ENCODE data around the gene TFR2.

DNA sequence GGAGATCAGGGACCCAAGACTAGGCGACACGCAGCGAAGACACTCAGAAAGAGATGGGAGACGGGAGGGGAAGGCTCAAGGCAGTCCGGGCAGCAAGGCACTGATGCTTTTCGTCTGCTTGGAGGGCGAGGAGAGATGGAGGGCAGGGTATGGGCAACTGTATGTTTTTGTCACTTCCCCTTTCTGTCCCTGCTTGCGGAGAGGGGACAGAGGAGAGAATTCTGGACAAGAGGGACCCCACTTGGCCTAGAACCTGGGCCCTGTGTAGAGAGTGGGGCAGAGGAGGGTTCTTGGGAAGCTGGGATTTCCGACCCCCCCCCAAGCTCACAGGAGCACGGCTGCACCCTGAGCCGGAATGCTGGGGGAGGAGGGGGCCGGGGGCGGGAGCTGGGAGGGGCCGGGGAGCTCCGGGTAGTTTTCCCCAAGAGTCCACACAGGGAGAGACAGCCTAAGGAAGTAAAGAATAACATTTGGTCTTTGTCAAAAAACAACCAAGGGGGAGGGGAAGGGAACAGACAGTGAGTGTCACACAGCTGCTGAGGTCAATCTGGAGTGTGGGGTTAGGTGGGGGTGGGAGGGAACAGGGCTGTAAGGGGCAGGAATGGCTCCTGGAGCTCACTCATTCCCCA is 57.2 kb downstream of the TFR2 start:
- TF ChIP-seq, protein P1, sequence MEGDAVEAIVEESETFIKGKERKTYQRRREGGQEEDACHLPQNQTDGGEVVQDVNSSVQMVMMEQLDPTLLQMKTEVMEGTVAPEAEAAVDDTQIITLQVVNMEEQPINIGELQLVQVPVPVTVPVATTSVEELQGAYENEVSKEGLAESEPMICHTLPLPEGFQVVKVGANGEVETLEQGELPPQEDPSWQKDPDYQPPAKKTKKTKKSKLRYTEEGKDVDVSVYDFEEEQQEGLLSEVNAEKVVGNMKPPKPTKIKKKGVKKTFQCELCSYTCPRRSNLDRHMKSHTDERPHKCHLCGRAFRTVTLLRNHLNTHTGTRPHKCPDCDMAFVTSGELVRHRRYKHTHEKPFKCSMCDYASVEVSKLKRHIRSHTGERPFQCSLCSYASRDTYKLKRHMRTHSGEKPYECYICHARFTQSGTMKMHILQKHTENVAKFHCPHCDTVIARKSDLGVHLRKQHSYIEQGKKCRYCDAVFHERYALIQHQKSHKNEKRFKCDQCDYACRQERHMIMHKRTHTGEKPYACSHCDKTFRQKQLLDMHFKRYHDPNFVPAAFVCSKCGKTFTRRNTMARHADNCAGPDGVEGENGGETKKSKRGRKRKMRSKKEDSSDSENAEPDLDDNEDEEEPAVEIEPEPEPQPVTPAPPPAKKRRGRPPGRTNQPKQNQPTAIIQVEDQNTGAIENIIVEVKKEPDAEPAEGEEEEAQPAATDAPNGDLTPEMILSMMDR (IDR thresholded peaks at IDR 0.05), result no peak
- TF ChIP-seq EZH2 (IDR thresholded peaks at IDR 0.05; ENCODE audit: borderline replicate concordance, insufficient read depth, low read depth, low read length, poor library complexity, severe bottlenecking), result no peak

All from B cell (primary cell).